ENCODE data around the gene STIMATE. TPM values are rescaled to one million over a fixed set of nuclear protein-coding genes. Genes with fewer than 3 reads are reported as not detected.

STIMATE gene
- total and polyA plus RNA-seq, 9 of the 15 experiments (the other 6 are each of a cell fraction or from before 2014, with no cell fraction given): 0.14 to 7.7 (median 4.9) TPM

DNA sequence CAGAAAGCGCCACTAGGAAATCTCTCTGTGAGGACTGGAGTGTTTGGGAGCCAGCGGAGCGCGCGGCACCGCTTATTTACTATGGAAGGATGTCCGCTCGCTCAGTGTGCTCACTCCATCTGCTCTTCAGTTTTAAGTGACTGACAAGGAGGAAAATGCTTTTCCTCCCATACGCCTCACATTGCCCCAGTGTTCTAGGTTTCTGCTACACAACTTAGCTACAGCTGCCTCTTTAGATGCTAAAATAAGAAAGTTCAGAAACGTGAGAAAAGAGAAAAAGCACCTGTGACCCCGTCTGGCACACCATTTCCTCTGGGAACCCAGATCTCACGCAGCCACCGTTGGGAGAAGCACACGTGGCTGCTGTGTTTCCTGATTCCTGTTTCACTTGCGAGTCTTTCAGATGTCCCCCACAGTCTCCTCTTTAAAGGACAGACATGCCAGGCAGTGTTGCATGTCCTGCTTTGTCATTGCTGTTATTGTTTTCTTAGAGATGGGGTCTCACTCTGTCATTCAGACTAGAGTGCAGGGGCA is 50.8 kb downstream of the STIMATE start:
- H3K9me3 ChIP-seq (replicated peaks; ENCODE audit: control insufficient read depth, insufficient read depth, low read depth, low read length): no peaks in the 10 kb centered on the region
- ChIA-PET CTCF (ENCODE audit: low intra/inter-chr PET ratio) (interaction anchor here (0.6 kb wide), 1 partner anchor 104 kb away, joined by 3 read pairs; no protein-coding TSS in a partner anchor), POLR2A (no interaction called here)
- H3K27ac ChIP-seq (ENCODE audit: extremely low read depth, low read depth, low read length): no peak overlapping the region
- H4K20me1 ChIP-seq (replicated peaks; ENCODE audit: control insufficient read depth, insufficient read depth, low read length): 0 out of 2 replicates have a peak, but pooled peaks cover 5% of the 10 kb centered on the region
- H3K9ac ChIP-seq (ENCODE audit: insufficient read depth in 1 of 2, low read depth in 2 of 2, low read length in 2 of 2): no peak overlapping the region
- H3K4me1 ChIP-seq (replicated peaks in 1 of 2; ENCODE audit: control insufficient read depth in 2 of 2, insufficient read depth in 2 of 2, low read length in 2 of 2): no peaks in the 10 kb centered on the region
- in situ Hi-C loops (cut with MboI): loop anchor here (10.0 kb wide), 1 partner anchor 228 kb away; no protein-coding TSS in a partner anchor
- no peak overlapping the region for H3K4me2 ChIP-seq (ENCODE audit: insufficient read depth, low read length)
- BruUV-seq (replicated peaks): no TSS peak
- 31% methylated on average over 7 of the region's 15 CpGs for WGBS (ENCODE audit: insufficient coverage, low coverage, missing lambda C conversion rate)
- no peak overlapping the region for H2AFZ ChIP-seq (ENCODE audit: low read depth, low read length)
- H3K36me3 ChIP-seq (ENCODE audit: control insufficient read depth, insufficient read depth, low read length): peaks cover under 1% of the 10 kb centered on the region; the same call in 1 of the 3 replicates
- TF ChIP-seq, protein P1, sequence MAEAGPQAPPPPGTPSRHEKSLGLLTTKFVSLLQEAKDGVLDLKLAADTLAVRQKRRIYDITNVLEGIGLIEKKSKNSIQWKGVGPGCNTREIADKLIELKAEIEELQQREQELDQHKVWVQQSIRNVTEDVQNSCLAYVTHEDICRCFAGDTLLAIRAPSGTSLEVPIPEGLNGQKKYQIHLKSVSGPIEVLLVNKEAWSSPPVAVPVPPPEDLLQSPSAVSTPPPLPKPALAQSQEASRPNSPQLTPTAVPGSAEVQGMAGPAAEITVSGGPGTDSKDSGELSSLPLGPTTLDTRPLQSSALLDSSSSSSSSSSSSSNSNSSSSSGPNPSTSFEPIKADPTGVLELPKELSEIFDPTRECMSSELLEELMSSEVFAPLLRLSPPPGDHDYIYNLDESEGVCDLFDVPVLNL (CRISPR knock-in tag; IDR thresholded peaks at IDR 0.05; ENCODE audit: low read depth): no peak
- TF ChIP-seq EGR1 (conservative IDR thresholded peaks at IDR 0.05) (no peak), ADNP (tag; IDR thresholded peaks at IDR 0.05) (no peak), RB1 (IDR thresholded peaks at IDR 0.05; ENCODE audit: low read depth) (no peak), CBFA2T2 (conservative IDR thresholded peaks at IDR 0.05) (no peak), HDAC3 (IDR thresholded peaks at IDR 0.05; ENCODE audit: borderline replicate concordance, partially characterized antibody) (no peak), ZNF764 (CRISPR knock-in tag; IDR thresholded peaks at IDR 0.05; ENCODE audit: low read depth) (no peak), HMG20B (CRISPR knock-in tag; IDR thresholded peaks at IDR 0.05) (no peak)
- ATAC-seq: no peak
- intact Hi-C loops (cut with micrococcal nuclease): no loop called here
- DNase-seq (ENCODE audit: extremely low read depth in 1 of 4, low spot score in 3 of 4): no peak
- no peak for FAIRE-seq
- no peak overlapping the region for H3K4me3 ChIP-seq
- no peaks in the 10 kb centered on the region for H3K27me3 ChIP-seq (ENCODE audit: control insufficient read depth in 2 of 2, insufficient read depth in 2 of 2, low read length in 2 of 2)
- no peaks in the 10 kb centered on the region for H3K79me2 ChIP-seq (ENCODE audit: control insufficient read depth, insufficient read depth, low read length)
- no peaks in the 10 kb centered on the region for H3K9me1 ChIP-seq (ENCODE audit: control insufficient read depth, insufficient read depth, low read length)

All from K562 (cell line).